ENCODE measurements around the gene HOXD4. TPM values are rescaled to one million over a fixed set of nuclear protein-coding genes. Genes with fewer than 3 reads are reported as not detected.

Gene HOXD4
- 1 to 10 TPM in 2 of 4 donors, not detected in 2; 1.9 to 3.1 TPM for total RNA-seq

- no peak within 1 kb of the TSS for H3K27ac ChIP-seq
- H3K4me1 ChIP-seq = peaks cover 8% of the 10 kb centered on the region
- H3K36me3 ChIP-seq = peaks cover 6% of the 10 kb centered on the region
- H3K27me3 ChIP-seq = peaks cover 98% of the 10 kb centered on the region
- DNase-seq (ENCODE audit: low spot score in 2 of 2) = no peak
- no peaks in the 10 kb centered on the region for H3K9me3 ChIP-seq
- peak within 1 kb of the TSS; percentile 24 for H3K4me3 ChIP-seq
- TF ChIP-seq CTCF (IDR thresholded peaks at IDR 0.05) = no peak
- 51% methylated on average over 36 of the region's 55 CpGs for WGBS
Measured at GRCh38 chr2:176151442-176152287, at the start of gene HOXD4. Gene HOXD4 (plus strand): TSS chr2:176151550. CDS start chr2:176151634, 84 bp downstream.

DNA sequence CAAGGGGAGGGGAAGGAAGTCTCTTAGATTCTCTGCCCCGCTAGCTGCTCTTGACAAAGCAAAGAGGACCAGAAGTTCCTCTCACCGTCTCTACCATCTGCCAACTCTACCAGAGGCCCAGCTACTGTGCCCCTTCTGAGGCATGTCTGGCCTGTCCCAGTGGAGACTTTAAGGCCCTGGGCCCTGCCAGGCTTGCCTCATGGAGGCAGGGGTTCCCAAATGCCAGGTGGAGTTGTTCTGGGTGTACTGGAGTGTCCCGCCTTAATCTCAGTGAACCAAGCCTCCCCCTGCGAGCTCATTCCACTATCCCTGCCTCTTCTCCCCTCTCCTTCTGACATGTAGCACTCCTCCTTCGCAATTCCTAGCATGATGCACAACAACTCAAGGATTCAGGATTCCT, 49.5 kb upstream of the HOXD4 start:
- peak in 1 of 2 donors; percentile 40 for DNase-seq (ENCODE audit: low spot score in 2 of 2)
- WGBS = 59% methylated on average over 5 of the region's 5 CpGs
- TF ChIP-seq CTCF (IDR thresholded peaks at IDR 0.05) (no peak), POLR2A (IDR thresholded peaks at IDR 0.05) (no peak), EP300 (IDR thresholded peaks at IDR 0.05) (no peak), POLR2AphosphoS5 (IDR thresholded peaks at IDR 0.05) (no peak)
- Histone ChIP-seq H3K36me3 (no peaks in the 10 kb centered on the region), H3K27me3 (peaks cover 100% of the 10 kb centered on the region), H3K4me3 (no peak overlapping the region), H3K27ac (no peak overlapping the region), H3K4me1 (peaks cover 58% of the 10 kb centered on the region), H3K9me3 (no peaks in the 10 kb centered on the region)

DNA sequence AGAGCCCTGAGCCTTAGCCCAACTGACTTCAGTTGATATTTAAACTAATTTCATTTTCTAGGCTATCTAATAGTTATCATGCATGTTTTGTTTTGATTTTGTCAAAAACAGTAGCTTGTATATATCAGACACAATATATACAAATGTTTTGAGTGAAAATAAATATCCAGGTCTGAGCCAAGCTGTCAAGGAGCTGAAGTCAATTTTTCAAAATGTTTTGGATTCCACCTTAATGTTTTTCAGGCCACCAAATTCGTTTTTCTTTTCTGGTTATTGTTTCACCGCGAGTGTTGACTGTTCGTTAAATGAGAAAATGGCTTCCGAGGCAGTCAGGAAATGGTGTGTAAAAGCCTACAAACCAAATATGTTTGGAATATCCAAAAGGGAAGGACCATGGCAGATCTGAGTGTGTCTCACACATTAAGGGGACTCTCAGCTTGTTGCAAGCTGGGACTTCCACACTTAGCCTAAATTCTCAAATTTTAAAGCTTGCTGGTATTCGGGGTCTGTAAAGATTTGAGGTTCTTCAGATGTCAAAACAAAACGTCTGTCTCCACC, 49.0 kb upstream of the HOXD4 start:
- TF ChIP-seq EP300 (IDR thresholded peaks at IDR 0.05) (no peak), CTCF (IDR thresholded peaks at IDR 0.05) (no peak), POLR2AphosphoS5 (IDR thresholded peaks at IDR 0.05) (no peak), POLR2A (IDR thresholded peaks at IDR 0.05) (no peak)

GRCh38 chr2:176103194-176103593, 48.2 kb upstream of the HOXD4 start:
- Histone ChIP-seq H3K36me3 (no peaks in the 10 kb centered on the region), H3K4me3 (no peak overlapping the region), H3K9me3 (no peaks in the 10 kb centered on the region), H3K27me3 (peaks cover 99% of the 10 kb centered on the region), H3K4me1 (peaks cover 56% of the 10 kb centered on the region), H3K27ac (no peak overlapping the region)
- DNase-seq (ENCODE audit: low spot score in 2 of 2) = no peak
- WGBS = 59% methylated on average over 7 of the region's 7 CpGs
- TF ChIP-seq POLR2AphosphoS5 (IDR thresholded peaks at IDR 0.05) = no peak
- no peak for TF ChIP-seq EP300 (IDR thresholded peaks at IDR 0.05)
- no peak for TF ChIP-seq CTCF (IDR thresholded peaks at IDR 0.05)
- no peak for TF ChIP-seq POLR2A (IDR thresholded peaks at IDR 0.05)

More for the DNA sequence above, 49.0 kb upstream of the HOXD4 start:
- Histone ChIP-seq H3K9me3 (no peaks in the 10 kb centered on the region), H3K4me1 (peaks cover 58% of the 10 kb centered on the region), H3K27ac (no peak overlapping the region), H3K36me3 (no peaks in the 10 kb centered on the region), H3K4me3 (no peak overlapping the region), H3K27me3 (peaks cover 100% of the 10 kb centered on the region)
- WGBS = 48% methylated on average over 7 of the region's 7 CpGs
- DNase-seq (ENCODE audit: low spot score in 2 of 2) = no peak

DNA sequence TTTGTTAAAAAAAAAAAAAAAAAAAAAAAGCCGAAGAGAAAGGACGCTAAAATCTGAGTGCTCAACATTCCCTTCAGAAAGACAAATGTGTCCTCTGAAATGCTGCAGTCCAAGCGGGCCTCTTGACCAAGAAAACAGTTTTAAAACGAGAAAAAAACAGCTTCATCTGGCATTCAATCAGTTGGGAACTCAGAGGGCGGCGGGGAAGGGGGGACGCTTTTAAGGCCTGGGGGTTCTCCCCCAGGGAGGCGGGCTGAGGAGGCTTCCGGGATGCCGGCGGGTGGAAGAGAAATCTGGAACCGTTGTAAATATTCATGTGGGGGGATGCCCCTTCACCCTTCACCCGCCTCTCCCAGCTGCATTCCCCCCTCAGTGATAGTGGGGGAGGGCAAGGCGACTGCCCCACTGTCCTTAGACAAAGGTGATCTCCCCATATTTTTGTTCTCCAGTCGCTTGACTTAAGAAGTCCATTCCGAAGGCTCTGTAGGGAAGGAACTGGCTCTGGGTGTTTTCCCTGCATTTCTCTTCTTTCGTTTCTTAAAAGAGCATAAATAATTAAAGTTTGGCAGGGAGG, 47.5 kb upstream of the HOXD4 start:
- Histone ChIP-seq H3K27ac (no peak overlapping the region), H3K4me1 (peaks cover 56% of the 10 kb centered on the region), H3K36me3 (no peaks in the 10 kb centered on the region), H3K4me3 (peak overlapping the region; percentile 26), H3K9me3 (no peaks in the 10 kb centered on the region), H3K27me3 (peaks cover 99% of the 10 kb centered on the region)
- WGBS = 14% methylated on average over 17 of the region's 17 CpGs
- no peak for DNase-seq (ENCODE audit: low spot score in 2 of 2)
- TF ChIP-seq CTCF (IDR thresholded peaks at IDR 0.05) (no peak), EP300 (IDR thresholded peaks at IDR 0.05) (no peak), POLR2AphosphoS5 (IDR thresholded peaks at IDR 0.05) (no peak), POLR2A (IDR thresholded peaks at IDR 0.05) (no peak)

All from suprapubic skin (tissue), 4 donors.